ENCODE measurements around the gene PTTG1IP2. TPM values are rescaled to one million over a fixed set of nuclear protein-coding genes. Genes with fewer than 3 reads are reported as not detected.

Gene PTTG1IP2
- total RNA-seq, 1 donor from 2014 or later: not detected

DNA sequence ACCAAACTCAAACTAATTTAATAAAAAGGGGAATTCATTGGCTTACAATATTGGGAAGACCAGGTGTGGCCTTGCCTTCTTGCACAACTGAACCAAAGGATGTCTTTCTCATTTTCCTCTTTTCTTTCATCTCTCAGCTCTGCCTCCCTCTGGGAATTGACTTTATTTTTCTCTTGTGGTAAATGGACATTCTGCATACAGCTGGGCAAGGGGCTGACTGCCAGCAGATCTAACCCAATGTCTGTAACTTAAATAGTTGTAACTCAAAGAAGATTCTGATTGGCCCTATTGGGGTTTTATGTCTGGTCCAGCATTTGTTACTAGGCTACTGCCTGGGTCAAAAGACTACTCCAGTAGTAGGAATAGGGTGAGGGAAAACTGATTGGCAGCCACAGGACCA is 15.3 kb downstream of the PTTG1IP2 start:
- Histone ChIP-seq H3K27me3 (ENCODE audit: control insufficient read depth, insufficient read depth, low read length) (no peaks in the 10 kb centered on the region), H3K36me3 (ENCODE audit: control insufficient read depth, insufficient read depth, low read length) (no peaks in the 10 kb centered on the region), H3K4me3 (ENCODE audit: low read depth, low read length) (no peak overlapping the region)
- TF ChIP-seq CTCF (IDR thresholded peaks at IDR 0.05; ENCODE audit: insufficient read depth, low read length, poor library complexity, severe bottlenecking): no peak
- DNase-seq (ENCODE audit: low read depth): no peak

DNA sequence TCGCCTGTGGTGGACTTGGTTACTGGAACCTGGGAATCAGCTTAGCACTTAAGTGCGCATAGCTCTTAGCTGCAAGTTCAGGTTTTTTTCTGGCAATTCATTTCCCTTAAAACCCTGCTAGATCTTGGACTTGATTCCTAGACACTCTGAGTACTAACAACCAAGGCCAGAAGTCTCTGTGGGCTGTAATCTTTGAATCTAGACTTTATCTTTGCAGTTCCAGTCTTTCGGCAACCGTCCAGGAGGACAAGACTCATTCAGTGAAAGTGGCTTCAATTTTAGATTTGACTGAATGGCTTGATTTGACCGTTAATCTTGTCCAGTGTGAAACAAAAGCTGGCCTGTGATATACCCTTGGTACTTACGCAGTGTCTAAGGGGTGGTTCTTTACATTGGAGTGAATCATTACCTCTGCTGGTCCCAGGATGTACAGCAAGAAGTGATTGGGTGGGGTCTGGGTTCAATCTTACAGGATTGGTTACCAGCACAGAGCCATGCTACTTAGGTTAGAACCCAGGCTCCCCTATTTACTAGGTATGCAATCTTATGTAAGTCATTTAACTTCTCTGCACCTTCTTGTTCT is 16.4 kb downstream of the PTTG1IP2 start:
- no peak overlapping the region for H3K4me3 ChIP-seq (ENCODE audit: low read depth, low read length)
- DNase-seq (ENCODE audit: low read depth): no peak
- no peaks in the 10 kb centered on the region for H3K36me3 ChIP-seq (ENCODE audit: control insufficient read depth, insufficient read depth, low read length)
- no peak for TF ChIP-seq CTCF (IDR thresholded peaks at IDR 0.05; ENCODE audit: insufficient read depth, low read length, poor library complexity, severe bottlenecking)
- H3K27me3 ChIP-seq (ENCODE audit: control insufficient read depth, insufficient read depth, low read length): no peaks in the 10 kb centered on the region

DNA sequence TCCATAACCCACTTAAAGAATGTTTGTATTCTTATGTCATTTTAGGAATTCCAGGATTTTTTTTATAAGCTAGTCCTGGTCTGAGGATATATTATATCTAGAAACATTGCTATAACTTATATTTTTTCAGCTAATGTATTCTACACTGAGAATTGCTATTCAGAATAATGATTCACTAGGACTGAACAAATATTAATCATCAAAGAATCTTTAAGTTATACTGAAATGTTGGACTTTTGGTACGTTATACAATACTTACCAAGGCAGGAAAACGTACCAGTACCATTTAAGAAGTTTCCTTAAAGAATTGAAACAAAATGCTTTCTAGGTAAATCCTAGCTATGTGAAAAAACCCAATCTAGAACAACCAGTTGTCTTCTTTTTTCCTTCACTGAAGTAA is 18.4 kb downstream of the PTTG1IP2 start:
- H3K4me3 ChIP-seq (ENCODE audit: low read depth, low read length): no peak overlapping the region

GRCh38 chr7:90488220-90488619 is 18.8 kb downstream of the PTTG1IP2 start:
- Histone ChIP-seq H3K36me3 (ENCODE audit: control insufficient read depth, insufficient read depth, low read length) (no peaks in the 10 kb centered on the region), H3K4me3 (ENCODE audit: low read depth, low read length) (no peak overlapping the region), H3K27me3 (ENCODE audit: control insufficient read depth, insufficient read depth, low read length) (no peaks in the 10 kb centered on the region)
- no peak for DNase-seq (ENCODE audit: low read depth)
- no peak for TF ChIP-seq CTCF (IDR thresholded peaks at IDR 0.05; ENCODE audit: insufficient read depth, low read length, poor library complexity, severe bottlenecking)

More for the DNA sequence above, 18.4 kb downstream of the PTTG1IP2 start:
- no peak for DNase-seq (ENCODE audit: low read depth)
- Histone ChIP-seq H3K36me3 (ENCODE audit: control insufficient read depth, insufficient read depth, low read length) (no peaks in the 10 kb centered on the region), H3K27me3 (ENCODE audit: control insufficient read depth, insufficient read depth, low read length) (no peaks in the 10 kb centered on the region)
- TF ChIP-seq CTCF (IDR thresholded peaks at IDR 0.05; ENCODE audit: insufficient read depth, low read length, poor library complexity, severe bottlenecking): no peak

- TF ChIP-seq CTCF (IDR thresholded peaks at IDR 0.05; ENCODE audit: insufficient read depth, low read length, poor library complexity, severe bottlenecking): no peak
- Histone ChIP-seq H3K4me3 (ENCODE audit: low read depth, low read length) (no peak overlapping the region), H3K36me3 (ENCODE audit: control insufficient read depth, insufficient read depth, low read length) (no peaks in the 10 kb centered on the region), H3K27me3 (ENCODE audit: control insufficient read depth, insufficient read depth, low read length) (no peaks in the 10 kb centered on the region)
- no peak for DNase-seq (ENCODE audit: low read depth)
These were observed 22.8 kb downstream of the PTTG1IP2 start for GRCh38 chr7:90492250-90492649.

GRCh38 chr7:90495241-90495640 is 25.8 kb downstream of the PTTG1IP2 start:
- Histone ChIP-seq H3K4me3 (ENCODE audit: low read depth, low read length) (no peak overlapping the region), H3K27me3 (ENCODE audit: control insufficient read depth, insufficient read depth, low read length) (no peaks in the 10 kb centered on the region), H3K36me3 (ENCODE audit: control insufficient read depth, insufficient read depth, low read length) (no peaks in the 10 kb centered on the region)
- DNase-seq (ENCODE audit: low read depth): no peak
- no peak for TF ChIP-seq CTCF (IDR thresholded peaks at IDR 0.05; ENCODE audit: insufficient read depth, low read length, poor library complexity, severe bottlenecking)

Data from kidney epithelial cell (primary cell).